Loucy (cell line): ENCODE data around the gene LRRC18.

Source experiments
- H2AFZ ChIP-seq: fragments of 200-600 bp; sonication (generic); 2 replicates; pipeline ENCODE4 v1.6.0; 2016; ENCODE audit warnings: antibody characterized with exemption, mild to moderate bottlenecking, low read length, moderate library complexity
- H3F3A ChIP-seq: fragments of 200-600 bp; 2 replicates; pipeline ENCODE4 v1.6.0; 2016; ENCODE audit warnings: antibody characterized with exemption, low read depth, mild to moderate bottlenecking
- H3K27me3 ChIP-seq: fragments of 200-600 bp; sonication (generic); 2 replicates; pipeline ENCODE4 v1.6.1; 2014; ENCODE audit warnings: low read length, mild to moderate bottlenecking; ENCODE audit not compliant: insufficient read depth, poor library complexity, severe bottlenecking
- H3K36me3 ChIP-seq: fragments of 200-600 bp; sonication (generic); 2 replicates; pipeline ENCODE4 v1.6.1; 2016; ENCODE audit warnings: low read length; ENCODE audit not compliant: insufficient read depth
- H3K4me1 ChIP-seq: fragments of 200-600 bp; sonication (generic); 2 replicates; pipeline ENCODE4 v1.5.1; 2014; ENCODE audit warnings: low read length, mild to moderate bottlenecking; ENCODE audit not compliant: insufficient read depth, poor library complexity, severe bottlenecking
- H3K4me2 ChIP-seq: fragments of 200-600 bp; sonication (generic); 2 replicates; pipeline ENCODE4 v1.6.0; 2014; ENCODE audit warnings: antibody characterized with exemption, low read length, low read depth, mild to moderate bottlenecking; ENCODE audit not compliant: poor library complexity, severe bottlenecking
- H3K4me3 ChIP-seq: fragments of 200-600 bp; sonication (generic); 2 replicates; pipeline ENCODE4 v1.5.1; 2014; ENCODE audit warnings: low read length, mild to moderate bottlenecking, mixed read lengths; ENCODE audit not compliant: poor library complexity, severe bottlenecking
- H3K79me2 ChIP-seq: fragments of 200-600 bp; sonication (generic); 2 replicates; pipeline ENCODE4 v1.6.1; 2014; ENCODE audit warnings: low read length; ENCODE audit not compliant: insufficient read depth
- H3K9ac ChIP-seq: fragments of 200-600 bp; sonication (generic); 2 replicates; pipeline ENCODE4 v1.6.0; 2014; ENCODE audit warnings: mild to moderate bottlenecking, low read depth, low read length, moderate library complexity; ENCODE audit not compliant: poor library complexity, severe bottlenecking
- H3K9me2 ChIP-seq: fragments of 200-600 bp; sonication (generic); replicated peaks from 2 replicates; pipeline ENCODE4 v1.6.1; 2016; ENCODE audit warnings: low read depth, low read length, mixed read lengths
- H3K9me3 ChIP-seq: fragments of 200-600 bp; sonication (generic); 2 replicates; pipeline ENCODE4 v1.6.1; 2014; ENCODE audit warnings: mild to moderate bottlenecking, antibody characterized with exemption, low read length, low read depth; ENCODE audit not compliant: insufficient read depth
- H4K20me1 ChIP-seq: fragments of 200-600 bp; sonication (generic); 2 replicates; pipeline ENCODE4 v1.6.0; 2014; ENCODE audit warnings: antibody characterized with exemption, low read length, mild to moderate bottlenecking; ENCODE audit not compliant: insufficient read depth, poor library complexity, severe bottlenecking
- CTCF ChIP-seq: fragments of 200-600 bp; sonication (generic); conservative IDR thresholded peaks from 2 replicates; pipeline ENCODE4 v1.5.1; 2014; ENCODE audit warnings: mild to moderate bottlenecking, antibody characterized with exemption, low read length
- EZH2phosphoT487 ChIP-seq: fragments of 200-600 bp; IDR thresholded peaks from 2 replicates; pipeline ENCODE4 v1.6.1; 2018; ENCODE audit warnings: antibody characterized with exemption, mild to moderate bottlenecking, moderate library complexity, borderline replicate concordance

The LRRC18 gene

DNA sequence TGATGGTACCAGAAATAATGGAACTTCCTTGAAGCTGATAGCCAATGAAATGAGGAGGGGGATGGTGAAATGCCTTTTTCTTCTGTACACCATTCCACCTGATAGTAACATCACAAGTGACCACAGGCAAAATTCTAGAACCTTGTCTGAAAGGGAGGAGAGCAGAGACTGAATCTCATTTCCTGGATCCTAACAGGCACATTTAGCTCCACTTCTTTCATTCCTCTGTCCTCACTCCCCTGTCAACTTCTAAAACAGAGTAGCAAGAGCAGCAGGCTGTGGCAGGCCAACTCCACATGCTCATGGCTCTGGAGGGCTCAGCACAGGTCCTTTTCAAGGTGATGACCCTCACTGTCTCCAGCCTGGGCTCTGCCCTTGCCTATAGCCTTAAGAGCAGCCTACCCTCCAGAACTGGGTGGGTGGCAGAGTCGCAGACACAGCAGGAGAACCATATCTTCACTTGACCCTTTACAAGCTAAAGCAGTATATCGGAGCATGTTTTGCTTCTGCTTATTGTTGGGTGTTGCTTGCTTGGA is at the start of gene LRRC18:
Gene LRRC18, minus strand, starts transcription at position 51 of the 536 bp plus-strand sequence. CDS start 25,685 bp downstream, outside the sequence.
- Histone ChIP-seq H3K79me2 (no peaks in the 10 kb centered on the region), H3K9ac (no peak within 1 kb of the TSS), H3F3A (no peaks in the 10 kb centered on the region), H3K4me2 (no peak within 1 kb of the TSS), H3K4me3 (no peak within 1 kb of the TSS), H3K4me1 (no peaks in the 10 kb centered on the region), H3K9me2 (no peaks in the 10 kb centered on the region), H3K27me3 (no peaks in the 10 kb centered on the region), H3K36me3 (no peaks in the 10 kb centered on the region), H3K9me3 (no peaks in the 10 kb centered on the region), H4K20me1 (no peaks in the 10 kb centered on the region), H2AFZ (no peak within 1 kb of the TSS)
- TF ChIP-seq EZH2phosphoT487 (no peak), CTCF (no peak)

GRCh38 chr10:48985621-48986158 is 46.0 kb upstream of the LRRC18 start:
- no peak overlapping the region for H3K4me3 ChIP-seq
- no peaks in the 10 kb centered on the region for H4K20me1 ChIP-seq
- H3K9me2 ChIP-seq = no peaks in the 10 kb centered on the region
- H3K27me3 ChIP-seq = no peaks in the 10 kb centered on the region
- H3K36me3 ChIP-seq = no peaks in the 10 kb centered on the region
- no peaks in the 10 kb centered on the region for H3F3A ChIP-seq
- TF ChIP-seq CTCF (no peak), EZH2phosphoT487 (no peak)
- H2AFZ ChIP-seq = no peak overlapping the region
- no peak overlapping the region for H3K9ac ChIP-seq
- H3K4me1 ChIP-seq = no peaks in the 10 kb centered on the region
- no peaks in the 10 kb centered on the region for H3K9me3 ChIP-seq
- H3K4me2 ChIP-seq = no peak overlapping the region
- H3K79me2 ChIP-seq = no peaks in the 10 kb centered on the region

GRCh38 chr10:48983648-48984351 is 44.2 kb upstream of the LRRC18 start:
- Histone ChIP-seq H3K4me2 (no peak overlapping the region), H3K9me3 (no peaks in the 10 kb centered on the region), H3F3A (no peaks in the 10 kb centered on the region), H3K4me1 (no peaks in the 10 kb centered on the region), H3K4me3 (no peak overlapping the region), H3K79me2 (no peaks in the 10 kb centered on the region), H3K36me3 (no peaks in the 10 kb centered on the region), H4K20me1 (no peaks in the 10 kb centered on the region), H3K9ac (no peak overlapping the region), H2AFZ (no peak overlapping the region), H3K27me3 (no peaks in the 10 kb centered on the region), H3K9me2 (no peaks in the 10 kb centered on the region)
- TF ChIP-seq EZH2phosphoT487 = no peak
- TF ChIP-seq CTCF = peak; percentile 43
